GM21367 (cell line): ENCODE results near the gene VWA1.
"Not testable (repeated sequence)": the region's sequence is repeated elsewhere in the genome, so short reads cannot be mapped to it uniquely, and the experiment has no call there.

Source experiments
- ATAC-seq: cut with Tn5 transposase; IDR thresholded peaks from one replicate; pipeline ENCODE4 v1.9.1; 2021; ENCODE audit not compliant: unreplicated experiment

VWA1 gene

DNA sequence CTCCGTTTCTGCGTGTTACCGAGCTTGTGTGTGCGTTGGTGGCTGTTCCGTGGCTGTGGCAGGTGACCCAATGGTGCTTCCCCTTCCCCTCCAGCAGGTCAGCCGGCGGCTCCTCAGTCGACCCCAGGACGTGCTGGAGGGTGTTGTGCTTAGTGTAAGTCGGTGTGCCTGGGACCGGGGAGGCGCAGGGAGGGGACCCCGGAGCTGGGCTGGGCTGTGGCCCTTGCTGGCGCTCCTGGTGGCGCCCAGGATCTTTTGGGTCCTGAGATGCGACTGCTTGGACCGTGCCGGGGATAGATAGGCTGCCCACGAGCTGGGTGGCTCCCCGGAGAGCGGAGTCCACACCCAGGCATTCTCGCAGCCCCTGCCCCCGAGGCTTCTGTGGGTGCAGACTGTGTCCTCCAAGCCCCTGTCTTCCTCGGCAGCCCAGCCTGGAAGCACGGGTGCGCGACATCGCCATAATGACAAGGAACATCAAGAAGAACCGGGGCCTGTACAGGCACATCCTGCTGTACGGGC, 19.9 kb downstream of the VWA1 start:
- no peak for ATAC-seq

DNA sequence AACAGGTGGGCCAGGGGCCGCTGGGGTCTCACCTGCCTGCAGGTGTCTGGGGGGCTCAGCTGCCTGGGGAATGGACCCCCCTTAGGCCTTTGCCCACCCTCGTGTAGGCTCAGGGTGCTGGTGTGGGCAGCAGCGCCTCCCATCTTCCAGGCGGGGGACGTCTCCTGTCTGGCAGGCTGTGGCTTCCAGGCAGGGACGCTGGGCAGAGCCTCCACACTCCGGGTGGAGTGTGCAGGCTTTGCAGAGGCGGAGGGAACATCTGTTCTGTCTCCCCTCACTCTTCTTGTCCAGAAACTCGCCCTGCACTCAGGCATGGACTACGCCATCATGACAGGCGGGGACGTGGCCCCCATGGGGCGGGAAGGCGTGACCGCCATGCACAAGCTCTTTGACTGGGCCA, 20.4 kb downstream of the VWA1 start:
- ATAC-seq, result not testable (repeated sequence)

DNA sequence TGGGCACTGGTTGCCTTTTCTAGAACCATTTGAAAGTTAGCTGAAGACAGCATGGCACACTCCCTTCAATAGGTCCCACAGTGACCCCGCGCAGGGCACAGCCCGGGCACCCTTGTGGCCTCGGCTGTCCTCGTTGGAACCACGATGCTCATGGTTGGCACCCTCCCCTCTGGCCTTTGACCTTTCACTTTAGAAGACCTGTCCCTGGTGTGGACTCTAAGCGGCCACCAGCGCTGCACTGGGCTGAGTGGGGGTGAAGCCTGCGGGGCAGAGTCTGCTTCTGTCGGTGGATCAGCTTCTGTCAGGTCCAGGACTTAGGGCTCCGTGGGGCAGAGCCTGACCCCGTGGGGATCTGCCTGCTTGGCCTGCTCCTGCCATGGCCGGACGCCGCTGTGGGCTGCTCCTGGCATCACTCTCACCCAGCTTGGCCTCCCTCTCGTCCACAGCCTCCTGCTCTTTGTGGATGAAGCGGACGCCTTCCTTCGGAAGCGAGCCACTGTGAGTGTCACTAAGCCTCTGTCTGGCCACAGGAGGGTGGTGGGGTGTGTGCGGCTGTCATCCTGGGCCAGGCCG, 21.3 kb downstream of the VWA1 start:
- not testable (repeated sequence) for ATAC-seq

DNA sequence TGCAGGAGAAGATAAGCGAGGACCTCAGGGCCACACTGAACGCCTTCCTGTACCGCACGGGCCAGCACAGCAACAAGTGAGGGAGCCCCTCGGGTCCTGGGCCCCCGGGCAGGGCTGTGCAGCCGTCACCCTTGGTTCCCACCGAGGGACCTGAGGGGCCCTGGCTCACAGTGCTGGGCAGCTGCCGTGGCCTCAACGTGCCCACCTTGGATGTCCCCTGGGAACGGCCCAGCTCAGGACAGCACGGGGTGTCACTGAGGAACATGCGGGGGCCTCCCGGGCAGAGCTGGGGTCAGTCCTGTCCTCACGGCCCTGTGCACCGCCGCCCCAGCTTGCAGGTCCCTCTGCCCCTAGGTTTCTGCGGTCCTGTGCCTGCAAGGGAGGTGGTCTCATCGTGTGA, 23.7 kb downstream of the VWA1 start:
- not testable (repeated sequence) for ATAC-seq

DNA sequence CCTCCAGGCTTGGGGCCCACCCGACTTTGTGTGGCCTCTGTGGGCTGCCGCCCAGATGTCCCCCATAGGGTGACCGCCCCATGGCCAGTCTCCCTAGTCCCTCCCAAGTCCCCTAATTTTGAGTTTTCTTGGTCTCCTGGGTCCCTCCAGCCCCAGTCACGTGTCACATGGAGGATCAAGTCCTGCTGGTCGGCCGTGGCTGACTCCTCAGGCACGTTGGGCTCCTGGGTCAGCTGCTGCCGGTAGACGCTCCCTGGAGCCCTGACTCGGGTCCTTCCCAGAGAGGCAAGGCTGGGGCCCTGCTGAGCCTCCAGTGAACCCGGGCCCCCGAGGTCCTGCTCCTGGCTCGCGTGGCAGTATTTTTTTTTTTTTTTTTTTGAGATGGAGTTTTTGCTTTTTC, 24.2 kb downstream of the VWA1 start:
- not testable (repeated sequence) for ATAC-seq

DNA sequence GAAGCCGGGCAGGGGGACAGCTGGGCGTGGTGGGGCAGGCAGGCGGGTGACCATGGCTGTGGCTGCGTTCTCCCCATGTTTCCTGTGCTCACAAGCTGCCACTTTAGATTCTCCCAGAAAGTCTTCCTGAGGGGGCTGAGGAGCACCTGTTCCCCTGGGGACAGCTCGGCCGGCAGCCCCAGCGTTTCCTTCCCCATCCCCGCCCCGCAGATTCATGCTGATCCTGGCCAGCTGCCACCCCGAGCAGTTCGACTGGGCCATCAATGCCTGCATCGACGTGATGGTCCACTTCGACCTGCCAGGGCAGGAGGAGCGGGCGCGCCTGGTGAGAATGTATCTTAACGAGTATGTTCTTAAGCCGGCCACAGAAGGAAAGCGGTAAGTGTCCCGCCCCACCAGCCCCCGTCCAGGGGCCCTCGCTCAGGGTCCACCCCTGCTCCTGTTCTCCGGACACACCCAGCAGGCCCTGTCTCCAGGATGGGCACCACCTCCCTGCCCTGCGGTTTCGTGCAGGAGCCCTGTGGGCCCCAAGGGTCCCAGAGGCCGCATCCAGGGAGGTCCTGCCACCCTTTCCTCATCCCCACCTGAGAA, 25.1 kb downstream of the VWA1 start:
- no peak for ATAC-seq

DNA sequence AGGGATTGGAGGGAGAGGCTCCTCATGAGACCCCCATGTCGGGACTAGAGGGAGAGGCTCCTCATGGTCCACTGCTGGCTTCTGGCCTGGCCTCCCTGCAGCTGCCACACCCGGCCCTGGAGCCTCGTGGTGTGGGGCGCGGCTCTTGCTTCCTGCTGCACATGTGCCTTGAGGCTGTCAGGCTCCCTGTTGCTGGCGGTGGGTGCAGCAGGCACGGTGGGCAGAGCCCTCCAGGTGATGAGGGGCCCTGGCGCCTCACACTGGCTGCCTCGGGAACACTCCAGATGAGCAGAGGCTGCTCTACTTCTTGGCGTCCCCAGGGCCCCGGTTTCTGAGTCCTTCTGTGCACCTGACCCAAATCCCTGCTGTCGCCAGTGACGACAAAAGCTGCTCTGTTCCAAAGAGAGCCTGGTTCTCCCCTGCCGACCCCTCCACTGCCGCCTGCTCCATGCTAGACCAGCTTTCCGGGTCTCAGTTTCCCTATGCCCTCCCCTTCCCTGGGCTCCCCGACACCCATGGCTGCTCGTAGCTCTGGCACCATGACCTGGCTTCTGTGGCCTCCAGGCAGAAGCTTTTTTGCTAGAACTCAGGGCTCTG, 26.3 kb downstream of the VWA1 start:
- no peak for ATAC-seq

DNA sequence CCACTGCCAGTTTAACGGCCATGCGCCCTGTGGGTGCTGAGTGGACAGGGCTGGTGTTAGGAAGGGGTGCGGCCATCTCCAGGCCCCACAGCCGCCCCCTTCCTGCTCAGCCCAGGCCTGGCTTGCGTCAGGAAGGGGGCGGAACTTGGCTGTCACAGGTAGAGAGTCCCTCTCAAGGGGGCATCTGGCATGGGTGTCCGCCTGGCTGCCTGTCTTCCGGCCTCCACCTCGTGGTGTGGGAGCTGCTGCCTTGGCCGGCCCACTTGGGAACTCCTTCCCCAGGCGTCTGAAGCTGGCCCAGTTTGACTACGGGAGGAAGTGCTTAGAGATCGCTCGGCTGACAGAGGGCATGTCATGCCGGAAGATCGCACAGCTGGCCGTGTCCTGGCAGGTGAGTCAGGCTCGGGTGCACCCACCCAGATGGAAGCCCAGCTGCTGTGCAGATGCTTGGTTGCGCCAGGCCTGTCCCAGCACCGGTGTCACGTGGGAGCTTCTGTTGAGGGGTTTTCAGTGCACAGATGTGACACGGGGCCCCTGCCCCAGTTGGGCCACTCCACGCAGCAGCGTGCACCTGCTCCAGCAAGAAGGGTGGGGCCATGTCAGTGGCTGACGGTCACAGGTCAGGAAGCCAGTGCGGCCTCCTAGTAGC, 27.0 kb downstream of the VWA1 start:
- ATAC-seq, result no peak

DNA sequence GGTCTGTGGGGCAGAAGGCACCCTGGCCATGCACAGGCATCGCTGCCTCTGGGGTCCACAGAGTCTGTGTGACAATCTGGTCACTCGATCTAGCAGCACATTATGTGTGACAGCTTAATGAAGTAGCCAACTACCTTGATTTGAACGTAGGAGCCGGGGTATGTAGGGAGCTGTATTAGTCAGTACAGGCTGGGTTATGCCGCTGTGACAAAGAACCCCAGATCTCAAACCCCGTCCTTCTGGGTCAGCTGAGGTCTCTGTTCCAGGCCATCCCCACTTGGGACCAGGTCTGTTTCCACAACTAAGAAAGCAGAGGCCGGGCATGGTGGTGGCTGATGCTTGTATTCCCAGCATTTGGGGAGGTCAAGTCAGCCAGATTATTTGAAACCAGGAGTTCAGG, 27.8 kb downstream of the VWA1 start:
- ATAC-seq, result no peak

DNA sequence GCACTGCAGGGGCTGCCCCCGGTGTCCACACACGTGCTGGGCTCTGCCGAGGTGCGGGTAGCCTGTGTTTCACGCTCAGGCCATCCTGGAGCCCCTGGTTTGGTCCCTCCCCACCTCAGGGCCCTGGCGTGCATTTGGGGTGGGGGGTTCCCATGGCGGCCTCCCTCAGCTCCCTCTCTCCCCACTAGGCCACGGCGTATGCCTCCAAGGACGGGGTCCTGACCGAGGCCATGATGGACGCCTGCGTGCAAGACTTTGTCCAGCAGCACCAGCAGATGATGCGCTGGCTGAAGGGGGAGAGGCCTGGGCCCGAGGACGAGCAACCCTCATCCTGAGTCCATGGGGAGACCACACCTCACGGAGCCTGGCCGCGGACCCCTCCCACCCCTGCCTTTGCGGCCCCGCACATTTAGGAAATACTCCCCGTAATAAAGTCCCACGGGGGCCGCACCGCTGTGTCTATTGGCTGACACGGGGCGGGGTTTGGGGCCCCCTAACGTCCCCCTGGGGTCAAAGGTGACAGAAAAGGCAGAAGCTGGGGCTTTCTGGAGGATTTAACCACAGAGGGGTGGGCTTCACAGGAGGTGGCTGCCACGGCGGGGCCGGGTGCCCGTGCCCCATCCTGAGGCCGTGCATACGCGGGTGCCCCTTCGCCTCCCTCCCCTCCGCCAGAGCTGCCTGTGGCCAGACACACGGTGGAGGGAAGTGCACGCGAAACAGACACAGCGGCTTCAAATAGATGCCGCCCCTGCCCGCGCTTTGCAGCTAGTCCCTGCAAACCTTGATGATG, 32.9 kb downstream of the VWA1 start:
- ATAC-seq, result not testable (repeated sequence)

DNA sequence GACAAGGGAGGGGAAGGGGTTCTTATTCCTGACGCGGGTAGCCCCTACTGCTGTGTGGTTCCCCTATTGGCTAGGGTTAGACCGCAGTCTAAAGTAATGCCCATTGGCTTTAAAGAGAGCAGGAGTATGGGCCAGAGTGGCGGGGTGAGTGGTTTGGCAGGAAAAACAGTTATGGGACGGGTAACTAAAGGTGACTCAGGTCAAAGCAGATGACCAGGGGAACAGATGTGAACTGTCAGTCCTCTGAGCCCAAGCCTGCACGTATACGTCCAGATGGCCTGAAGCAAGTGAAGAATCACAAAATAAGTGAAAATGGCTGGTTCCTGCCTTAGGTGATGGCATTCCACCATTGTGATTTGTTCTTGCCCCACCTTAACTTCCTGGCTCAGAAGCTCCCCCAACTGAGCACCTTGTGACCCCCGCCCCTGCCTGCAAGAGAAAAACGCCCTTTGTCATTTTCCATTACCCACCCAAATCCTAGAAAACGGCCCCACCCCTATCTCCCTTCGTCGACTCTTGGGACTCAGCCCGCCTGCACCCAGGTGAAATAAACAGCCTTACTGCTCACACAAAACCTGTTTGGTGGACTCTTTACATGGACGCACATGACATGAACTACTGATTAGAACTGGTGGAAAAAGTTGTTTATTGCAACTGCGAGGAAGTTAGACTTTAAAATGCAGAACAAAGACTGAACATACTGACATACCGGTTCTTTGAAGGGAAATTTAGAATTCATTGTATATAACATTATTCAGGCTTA, 35.3 kb downstream of the VWA1 start:
- ATAC-seq, result no peak

DNA sequence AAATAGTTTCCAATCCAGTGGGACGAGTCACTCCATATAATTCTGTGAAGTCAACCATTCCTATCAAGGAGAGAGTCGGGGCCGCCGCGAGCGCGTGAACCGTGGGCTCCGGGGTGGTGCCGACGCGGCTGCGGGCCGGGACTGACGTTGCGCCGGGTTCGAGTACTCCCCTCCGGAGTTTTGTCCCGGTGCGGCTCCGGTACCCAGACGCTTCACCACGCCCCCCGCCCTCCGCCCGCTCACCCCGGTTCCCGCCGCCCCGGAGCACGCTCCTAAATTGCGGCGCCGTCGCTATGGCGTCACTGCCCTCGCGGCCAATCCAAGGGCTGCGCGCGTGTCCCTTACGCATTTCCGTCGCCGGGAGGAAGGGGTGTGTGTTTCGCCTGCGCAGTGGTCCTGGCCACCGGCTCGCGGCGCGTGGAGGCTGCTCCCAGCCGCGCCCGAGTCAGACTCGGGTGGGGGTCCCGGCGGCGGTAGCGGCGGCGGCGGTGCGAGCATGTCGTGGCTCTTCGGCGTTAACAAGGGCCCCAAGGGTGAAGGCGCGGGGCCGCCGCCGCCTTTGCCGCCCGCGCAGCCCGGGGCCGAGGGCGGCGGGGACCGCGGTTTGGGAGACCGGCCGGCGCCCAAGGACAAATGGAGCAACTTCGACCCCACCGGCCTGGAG, 36.0 kb downstream of the VWA1 start, which contains the start of gene ATAD3B:
Gene ATAD3B (plus strand): TSS at position 377 of the 664 bp plus-strand sequence. CDS start 120 bp downstream, at position 497.
- peak; percentile 88 for ATAC-seq

DNA sequence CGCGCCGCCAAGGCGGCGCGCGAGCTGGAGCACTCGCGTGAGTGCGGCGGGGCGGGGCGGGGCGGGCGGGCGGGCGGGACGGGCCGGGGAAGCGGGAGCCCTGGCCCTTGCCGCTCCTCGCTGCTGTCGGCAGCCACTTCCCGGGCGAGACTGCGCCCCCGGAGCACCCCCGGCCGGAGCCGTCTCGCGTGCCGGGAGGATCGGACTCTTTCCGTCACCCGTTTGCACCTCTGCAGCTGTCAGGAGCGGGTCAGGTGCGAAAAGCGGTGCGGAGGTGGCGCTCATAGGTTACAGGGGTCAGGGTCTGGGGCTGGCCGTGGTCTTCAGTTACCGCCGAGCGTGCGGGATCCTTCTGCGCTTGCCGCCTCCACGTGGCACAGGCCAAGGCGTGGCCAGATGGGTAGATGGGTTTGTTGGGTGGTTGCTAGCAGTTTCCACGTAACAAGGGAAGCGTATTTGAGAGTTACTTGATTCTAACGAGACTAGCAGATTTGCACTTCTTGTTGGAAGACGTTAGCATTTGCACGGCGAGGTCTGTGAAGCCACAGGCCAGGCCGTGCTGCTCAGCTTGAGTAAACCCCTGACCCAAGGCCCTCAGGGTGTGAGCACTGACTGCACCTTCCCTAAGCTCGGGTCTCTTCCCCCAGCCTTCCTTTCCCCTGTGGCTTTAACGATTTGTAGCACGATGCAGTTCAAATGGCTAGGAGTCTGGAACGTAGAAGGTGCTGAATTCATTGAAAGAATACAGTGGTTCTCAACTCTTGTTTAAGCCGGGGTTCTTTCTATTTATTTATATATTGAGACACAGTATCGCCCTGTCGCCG, 36.8 kb downstream of the VWA1 start:
- ATAC-seq, result not testable (repeated sequence)

DNA sequence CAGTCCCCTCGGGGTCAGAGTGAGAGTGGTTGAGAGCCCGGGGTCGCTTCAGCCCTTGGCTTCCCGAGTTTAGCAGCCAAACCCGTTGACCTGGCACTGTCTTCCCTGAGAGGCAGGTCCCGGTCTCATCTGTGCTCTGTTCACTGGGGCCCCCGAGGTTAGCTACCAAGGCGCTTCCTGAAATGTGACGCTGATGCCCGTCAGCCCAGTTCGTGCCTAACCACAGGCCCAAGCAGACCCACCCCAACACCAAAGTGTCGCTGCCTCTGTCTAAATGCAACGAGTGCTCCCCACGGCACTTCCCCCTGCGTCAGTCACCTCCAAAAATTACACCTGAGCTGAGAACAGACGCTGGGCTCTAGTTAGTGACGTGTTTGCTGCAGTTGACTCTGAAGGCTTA, 40.5 kb downstream of the VWA1 start:
- not testable (repeated sequence) for ATAC-seq

DNA sequence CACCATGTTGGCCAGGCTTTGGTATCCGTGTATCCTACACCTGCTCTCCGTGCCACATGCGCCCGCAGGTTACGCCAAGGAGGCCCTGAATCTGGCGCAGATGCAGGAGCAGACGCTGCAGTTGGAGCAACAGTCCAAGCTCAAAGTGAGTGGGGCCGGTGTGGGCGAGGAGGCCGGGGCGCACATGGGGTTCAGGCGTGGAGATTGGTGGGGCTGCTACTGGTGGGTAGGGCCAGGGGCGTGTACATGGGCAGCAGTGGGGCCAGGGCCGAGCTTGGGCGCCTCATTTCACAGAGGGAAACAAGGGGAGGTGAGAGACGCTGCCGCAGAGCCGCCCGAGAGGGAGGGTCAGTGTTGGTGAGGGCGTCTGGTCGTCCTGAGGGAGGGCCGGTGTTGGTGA, 41.7 kb downstream of the VWA1 start:
- ATAC-seq, result no peak

DNA sequence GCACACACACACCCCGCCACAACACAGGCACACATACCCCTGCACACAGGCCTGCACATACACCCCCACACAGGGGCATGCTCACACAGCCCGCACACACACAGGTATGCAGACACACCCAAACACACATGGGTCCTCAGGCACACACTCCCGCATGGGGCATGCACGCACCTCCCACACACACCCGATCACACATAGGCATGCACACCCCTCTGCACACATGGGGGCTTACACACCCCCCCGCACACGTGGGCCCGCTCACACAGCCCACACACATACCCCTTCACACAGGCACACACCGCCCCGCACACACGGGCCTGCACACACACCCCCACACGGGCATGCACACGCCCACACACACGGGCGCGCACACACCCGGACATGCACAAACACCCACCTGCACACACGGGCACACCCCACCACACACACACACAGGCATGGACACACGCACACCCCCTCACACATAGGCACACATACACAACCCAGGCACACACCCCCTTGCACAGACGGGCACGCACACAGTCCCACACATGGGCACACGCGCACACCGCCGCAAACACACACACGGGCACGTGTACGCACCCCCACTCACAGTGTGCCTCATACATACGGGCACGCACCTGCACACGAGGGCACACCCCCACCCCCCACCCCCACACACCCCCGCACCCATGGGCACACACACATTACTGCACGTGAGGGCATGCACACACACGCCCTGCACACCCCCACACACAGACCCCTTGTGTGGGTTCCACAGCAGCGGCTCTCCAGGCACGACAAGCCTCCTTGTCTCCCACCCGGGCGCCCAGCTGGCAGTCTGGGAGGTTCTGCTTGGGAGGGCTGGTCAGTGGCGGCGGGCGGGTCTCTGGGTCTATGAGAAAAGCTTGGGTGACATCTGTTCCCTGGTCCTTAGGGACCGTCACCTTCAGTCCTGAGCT, 44.3 kb downstream of the VWA1 start:
- no peak for ATAC-seq

DNA sequence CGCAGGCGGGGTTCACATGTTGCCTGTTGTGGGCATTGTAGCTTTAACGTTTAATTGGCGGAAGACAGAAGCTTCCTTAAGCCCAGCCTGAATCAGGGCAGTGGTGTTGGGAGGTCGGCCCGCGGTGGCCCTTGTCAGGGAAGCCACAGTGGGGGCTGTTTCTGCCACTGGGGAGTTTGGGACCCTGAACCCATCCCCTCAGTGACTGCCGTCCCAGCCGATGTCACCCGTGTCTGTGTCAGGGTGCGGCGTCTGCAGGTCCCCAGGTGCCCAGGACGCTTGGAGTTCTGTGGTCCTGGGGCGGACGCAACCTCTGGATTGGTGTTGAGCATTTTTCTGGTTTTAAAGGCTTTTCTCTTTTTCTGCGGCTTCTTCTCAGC, 45.0 kb downstream of the VWA1 start:
- not testable (repeated sequence) for ATAC-seq

DNA sequence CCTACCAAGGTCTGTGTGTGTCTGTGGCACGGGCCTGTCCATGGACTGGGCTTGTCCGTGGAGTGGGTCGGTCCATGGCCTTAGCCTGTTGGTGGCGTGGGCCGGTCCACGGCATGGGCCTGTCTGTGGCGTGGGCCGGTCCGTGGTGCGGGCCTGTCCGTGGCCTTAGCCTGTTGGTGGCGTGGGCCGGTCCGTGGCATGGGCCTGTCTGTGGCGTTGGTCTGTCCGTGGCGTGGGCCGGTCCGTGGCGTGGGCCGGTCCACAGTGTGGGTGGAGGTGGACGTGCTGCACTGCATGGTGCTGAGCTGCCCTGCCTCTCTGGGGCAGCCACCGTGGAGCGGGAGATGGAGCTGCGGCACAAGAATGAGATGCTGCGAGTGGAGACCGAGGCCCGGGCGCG, 46.3 kb downstream of the VWA1 start:
- not testable (repeated sequence) for ATAC-seq
